CD4-positive, alpha-beta T cell (primary cell): ENCODE measurements around the gene HESX1. TPM values are rescaled to one million over a fixed set of nuclear protein-coding genes. Genes with fewer than 3 reads are reported as not detected.
A peak's percentile ranks its signal among the peaks of the same experiment; 100 is the strongest.

Experiments used
- ATAC-seq: fragments of 200-7000 bp; cut with Tn5 transposase; one replicate; pipeline ENCODE4 v1.10.0; 2022; ENCODE audit warnings: mild to moderate bottlenecking; ENCODE audit not compliant: poor library complexity
- CTCF ChIA-PET: fragments of 350-600 bp; sonication (Branson Sonifier 250); formaldehyde crosslinking; loops from one replicate; lab custom pipeline; 2021; ENCODE audit warnings: antibody characterized with exemption, inconsistent platforms; lab: Charles Lee
- POLR2A ChIA-PET: fragments of 350-600 bp; sonication (Branson Sonifier 250); formaldehyde crosslinking; loops from one replicate; lab custom pipeline; 2021; ENCODE audit warnings: antibody characterized with exemption, inconsistent platforms; lab: Charles Lee
- DNase-seq, 14 experiments: peaks; one replicate each; pipeline ENCODE4 v3.0.0-alpha.2; 2013 to 2020; ENCODE audit warnings: mixed read lengths in 2 of 14
- H3K27ac ChIP-seq, 2 donors: one replicate each; pipeline versions ENCODE4 v1.5.1 to v1.7.0; 2013; ENCODE audit warnings: low read length in 2 of 2, low read depth in 1 of 2, mild to moderate bottlenecking in 1 of 2
- H3K27me3 ChIP-seq, 2 experiments: 1 replicate in 1 of 2; 2 replicates in 1 of 2; pipeline versions ENCODE4 v1.6.1 to v1.7.0; 2013; ENCODE audit warnings: low read length in 2 of 2, control low read depth in 1 of 2, mild to moderate bottlenecking in 1 of 2, moderate library complexity in 1 of 2; ENCODE audit not compliant: insufficient read depth in 2 of 2, control insufficient read depth in 1 of 2
- H3K36me3 ChIP-seq: one replicate; pipeline ENCODE4 v1.6.1; 2013; ENCODE audit warnings: low read length, control low read depth; ENCODE audit not compliant: insufficient read depth
- H3K4me1 ChIP-seq: one replicate; pipeline ENCODE4 v1.6.1; 2013; ENCODE audit warnings: low read length, control low read depth; ENCODE audit not compliant: insufficient read depth
- H3K4me3 ChIP-seq: one replicate; pipeline ENCODE4 v1.5.1; 2013; ENCODE audit warnings: mild to moderate bottlenecking, low read length, moderate library complexity
- H3K9me3 ChIP-seq, 2 experiments: 1 replicate in 1 of 2; 2 replicates in 1 of 2; pipeline versions ENCODE4 v1.6.1 to v1.7.0; 2013; ENCODE audit warnings: low read length in 2 of 2, mild to moderate bottlenecking in 2 of 2, control low read depth in 1 of 2, moderate library complexity in 1 of 2; ENCODE audit not compliant: control insufficient read depth in 1 of 2, insufficient read depth in 1 of 2
- H3K27ac Mint-ChIP-seq: one replicate; pipeline ENCODE4 v1.8.0; 2020; ENCODE audit warnings: mixed read lengths
- H3K27me3 Mint-ChIP-seq: one replicate; pipeline ENCODE4 v1.8.0; 2021; ENCODE audit warnings: mixed read lengths
- H3K36me3 Mint-ChIP-seq: one replicate; pipeline ENCODE4 v1.8.0; 2021; ENCODE audit warnings: low read depth, mixed read lengths
- H3K4me1 Mint-ChIP-seq: one replicate; pipeline ENCODE4 v1.8.0; 2021; ENCODE audit warnings: low read depth, mixed read lengths
- H3K4me3 Mint-ChIP-seq: one replicate; pipeline ENCODE4 v1.8.0; 2020; ENCODE audit warnings: mild to moderate bottlenecking, mixed read lengths
- H3K9me3 Mint-ChIP-seq: one replicate; pipeline ENCODE4 v1.8.0; 2020; ENCODE audit warnings: mixed read lengths
- intact Hi-C, 2 experiments: fragments of 100-400 bp; cut with DNase I in 1 of 2; cut with micrococcal nuclease in 1 of 2; formaldehyde crosslinking; loops; one replicate each; pipeline versions ENCODE4 v1.15.1 to v1.9.0; 2023 to 2025; cut with DNase I, micrococcal nuclease
- polyA plus RNA-seq, 2 donors: library from polyadenylated mRNA; unstranded; fragments of 120-200 nt; gene quantifications; one replicate each; pipeline ENCODE4 v1.2.1, GENCODE V29; 2013
- total RNA-seq, 174 experiments: library from RNA in 2 of 174; stranded (reverse) in 2 of 174; gene quantifications; one replicate each; pipeline ENCODE4 v1.2.3 and lab custom pipeline; 2021 to 2026
- TF ChIP-seq, protein P1 (sequence below): fragments of 200-600 bp; IDR thresholded peaks from one replicate; pipeline ENCODE4 v1.8.0; 2022; ENCODE audit warnings: antibody characterized with exemption, mild to moderate bottlenecking

The HESX1 gene
- total RNA-seq (under 1 TPM in 1 of 2 experiments, not detected in 1; 0.39 TPM), total RNA-seq (lab: John Stamatoyannopoulos, UW) (0 to 0.81 (median 0.15) reads per million in 172 experiments)
- 0.21 TPM for polyA plus RNA-seq (2013, experiment 1 of 2)
- 0.34 TPM for polyA plus RNA-seq (2013, experiment 2 of 2)

DNA sequence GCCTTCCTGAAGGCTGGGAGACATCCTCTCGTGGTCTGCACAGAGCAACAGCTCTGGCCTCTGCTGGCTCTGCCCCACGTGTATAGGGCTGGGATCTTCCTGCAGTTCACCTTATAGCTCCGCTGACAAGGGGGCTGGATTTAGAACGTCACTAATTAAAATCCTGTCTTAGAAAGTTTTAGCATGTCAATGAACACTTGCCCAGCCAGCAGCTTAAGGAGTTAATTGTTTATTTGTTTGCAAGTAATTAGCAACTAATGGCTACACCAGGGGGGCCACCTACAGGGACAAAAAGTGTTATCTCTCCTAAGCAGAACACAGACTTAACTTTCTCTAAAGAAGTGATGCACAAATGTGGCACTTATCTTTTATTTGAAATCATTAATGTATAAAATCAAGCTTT, at the start of gene HESX1:
Gene HESX1 (minus strand): TSS at position 84 of the 403 bp plus-strand sequence. CDS start 60 bp downstream, at position 24.
- Histone ChIP-seq H3K9me3 (peaks cover 0 to 5% of the 10 kb centered on the region in 2 experiments), H3K4me1 (no peaks in the 10 kb centered on the region), H3K36me3 (no peaks in the 10 kb centered on the region), H3K27me3 (no peaks in the 10 kb centered on the region), H3K4me3 (no peak within 1 kb of the TSS), H3K27ac (no peak within 1 kb of the TSS)
- TF ChIP-seq, protein P1, sequence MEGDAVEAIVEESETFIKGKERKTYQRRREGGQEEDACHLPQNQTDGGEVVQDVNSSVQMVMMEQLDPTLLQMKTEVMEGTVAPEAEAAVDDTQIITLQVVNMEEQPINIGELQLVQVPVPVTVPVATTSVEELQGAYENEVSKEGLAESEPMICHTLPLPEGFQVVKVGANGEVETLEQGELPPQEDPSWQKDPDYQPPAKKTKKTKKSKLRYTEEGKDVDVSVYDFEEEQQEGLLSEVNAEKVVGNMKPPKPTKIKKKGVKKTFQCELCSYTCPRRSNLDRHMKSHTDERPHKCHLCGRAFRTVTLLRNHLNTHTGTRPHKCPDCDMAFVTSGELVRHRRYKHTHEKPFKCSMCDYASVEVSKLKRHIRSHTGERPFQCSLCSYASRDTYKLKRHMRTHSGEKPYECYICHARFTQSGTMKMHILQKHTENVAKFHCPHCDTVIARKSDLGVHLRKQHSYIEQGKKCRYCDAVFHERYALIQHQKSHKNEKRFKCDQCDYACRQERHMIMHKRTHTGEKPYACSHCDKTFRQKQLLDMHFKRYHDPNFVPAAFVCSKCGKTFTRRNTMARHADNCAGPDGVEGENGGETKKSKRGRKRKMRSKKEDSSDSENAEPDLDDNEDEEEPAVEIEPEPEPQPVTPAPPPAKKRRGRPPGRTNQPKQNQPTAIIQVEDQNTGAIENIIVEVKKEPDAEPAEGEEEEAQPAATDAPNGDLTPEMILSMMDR = no peak
- intact Hi-C loops = no loop called here
- Mint-ChIP-seq H3K4me3 (no peak within 1 kb of the TSS), H3K9me3 (no peaks in the 10 kb centered on the region), H3K27me3 (peaks cover 10% of the 10 kb centered on the region), H3K4me1 (no peaks in the 10 kb centered on the region), H3K27ac (no peak within 1 kb of the TSS), H3K36me3 (no peaks in the 10 kb centered on the region)
- no peak for DNase-seq
- ATAC-seq = no peak
- POLR2A ChIA-PET = no interaction called here
- CTCF ChIA-PET = no interaction called here

DNA sequence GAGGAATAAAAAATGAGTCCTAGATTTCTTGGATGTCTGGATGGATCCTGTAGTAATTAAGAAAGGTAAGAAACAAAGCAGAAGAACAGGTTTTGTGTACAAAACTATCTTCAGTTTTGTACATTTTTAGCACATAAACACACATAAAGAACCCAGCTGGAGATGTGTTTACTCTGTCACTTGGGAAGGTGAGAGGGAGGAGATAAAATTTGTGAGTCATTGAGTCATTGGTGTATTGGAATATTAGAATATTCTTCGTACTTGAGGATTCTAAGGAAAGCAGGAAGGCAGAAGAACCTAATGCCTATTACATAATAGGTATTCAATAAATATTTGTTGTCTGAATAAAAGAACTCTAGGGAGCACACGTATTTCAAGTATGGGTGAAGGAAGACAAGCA, 45.2 kb upstream of the HESX1 start:
- no peaks in the 10 kb centered on the region for H3K9me3 Mint-ChIP-seq
- no peak for ATAC-seq
- H3K36me3 Mint-ChIP-seq = peaks cover 93% of the 10 kb centered on the region
- no peak overlapping the region for H3K4me3 ChIP-seq
- no peaks in the 10 kb centered on the region for H3K4me1 ChIP-seq
- peaks cover 59% of the 10 kb centered on the region for H3K36me3 ChIP-seq
- H3K27ac Mint-ChIP-seq = no peak overlapping the region
- TF ChIP-seq, protein P1 = no peak
- no peaks in the 10 kb centered on the region for H3K27me3 ChIP-seq
- no peaks in the 10 kb centered on the region for H3K4me1 Mint-ChIP-seq
- H3K27ac ChIP-seq = no peak overlapping the region
- no peak for DNase-seq
- H3K4me3 Mint-ChIP-seq = no peak overlapping the region
- no peaks in the 10 kb centered on the region for H3K9me3 ChIP-seq
- CTCF ChIA-PET = no interaction called here
- no peaks in the 10 kb centered on the region for H3K27me3 Mint-ChIP-seq
- intact Hi-C loops = no loop called here
- POLR2A ChIA-PET = no interaction called here

DNA sequence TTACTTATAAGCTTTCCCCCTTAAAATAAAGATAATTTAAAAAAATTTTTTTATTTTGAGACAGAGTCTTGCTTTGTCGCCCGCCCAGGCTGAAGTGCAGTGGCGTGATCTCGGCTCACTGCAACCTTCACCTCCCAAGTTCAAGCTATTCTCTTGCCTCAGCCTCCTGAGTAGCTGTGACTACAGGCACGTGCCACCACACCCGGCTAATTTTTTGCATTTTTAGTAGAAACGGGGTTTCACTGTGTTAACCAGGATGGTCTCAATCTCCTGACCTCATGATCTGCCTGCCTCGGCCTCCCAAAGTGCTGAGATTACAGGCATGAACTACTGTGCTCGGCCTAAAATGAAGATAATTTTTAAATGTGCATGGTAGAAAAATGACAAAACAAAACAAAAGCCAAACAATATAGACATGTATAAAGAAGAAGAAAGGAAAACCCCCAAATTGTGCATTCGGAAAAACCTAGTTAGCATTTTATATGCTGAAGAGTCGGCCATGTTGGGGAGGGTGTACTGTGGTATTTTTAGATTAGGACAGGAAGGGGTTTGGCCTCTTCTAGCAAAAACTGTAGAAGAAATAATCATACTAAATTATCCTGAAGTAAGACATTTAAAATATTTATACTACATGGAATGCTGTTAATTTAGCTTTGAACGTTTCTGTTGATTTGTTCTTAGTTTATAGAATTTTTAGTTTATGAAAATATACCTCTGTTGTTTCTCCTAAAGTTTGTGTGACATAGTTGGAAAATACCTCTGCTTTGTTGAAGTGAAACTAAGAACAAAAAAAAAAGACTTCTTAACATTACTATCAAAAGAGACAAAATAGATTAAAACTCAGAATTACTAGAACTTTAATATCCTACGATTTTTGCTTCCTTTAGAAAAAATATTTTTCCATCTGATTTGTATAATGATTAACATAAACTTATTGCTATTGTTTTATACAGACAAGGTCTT, 35.1 kb upstream of the HESX1 start:
- peaks cover 25% of the 10 kb centered on the region for H3K4me1 Mint-ChIP-seq
- DNase-seq (peak in 1 of 14 experiments; percentile 2), ATAC-seq (no peak)
- no peaks in the 10 kb centered on the region for H3K27me3 ChIP-seq
- no peak overlapping the region for H3K4me3 Mint-ChIP-seq
- ChIA-PET CTCF (interaction anchor here (1.0 kb wide), 1 partner anchor 65 kb away, joined by 3 read pairs; no protein-coding TSS in a partner anchor), POLR2A (interaction anchor here (0.7 kb wide), 1 partner anchor 740 kb away, joined by 3 read pairs; no protein-coding TSS in a partner anchor)
- H3K36me3 ChIP-seq = peaks cover 27% of the 10 kb centered on the region
- intact Hi-C loops = no loop called here
- H3K9me3 ChIP-seq = no peaks in the 10 kb centered on the region
- H3K9me3 Mint-ChIP-seq = no peaks in the 10 kb centered on the region
- no peak overlapping the region for H3K4me3 ChIP-seq
- H3K27me3 Mint-ChIP-seq = no peaks in the 10 kb centered on the region
- H3K27ac ChIP-seq = no peak overlapping the region
- TF ChIP-seq, protein P1 = no peak
- H3K4me1 ChIP-seq = no peaks in the 10 kb centered on the region
- H3K36me3 Mint-ChIP-seq = peaks cover 39% of the 10 kb centered on the region
- no peak overlapping the region for H3K27ac Mint-ChIP-seq
